ENCODE data around the gene SHE. TPM values are rescaled to one million over a fixed set of nuclear protein-coding genes. Genes with fewer than 3 reads are reported as not detected.

The SHE gene
- total RNA-seq, result 10 to 100 TPM in 1 of 4 donors, 1 to 10 TPM in 3; 5.2 to 10.2 (median 7.8) TPM
- polyA plus RNA-seq, result 1 to 10 TPM; 1.6 to 5.7 (median 3.0) TPM

- Histone ChIP-seq H3K4me3 (peak within 1 kb of the TSS; percentile 28 to 52 (median 46)), H3K9me3 (peaks cover 0 to 4% (median 0%) of the 10 kb centered on the region in 4 donors), H3K27me3 (peaks cover 32 to 77% (median 42%) of the 10 kb centered on the region in 3 donors), H3K4me1 (peaks cover 0 to 21% (median 16%) of the 10 kb centered on the region in 4 donors), H3K27ac (peak within 1 kb of the TSS; percentile 40 to 72 (median 53)), H3K36me3 (no peaks in the 10 kb centered on the region)
- DNase-seq, result no peak
- TF ChIP-seq POLR2AphosphoS5 (IDR thresholded peaks at IDR 0.05) (peak in 1 of 4 donors; percentile 25), POLR2A (IDR thresholded peaks at IDR 0.05) (no peak)
- intact Hi-C loops (cut with DNase I), result no loop called here
- WGBS, 2 donors, result 2 to 5% methylated on average over 90 of the region's 90 CpGs
Measured at GRCh38 chr1:154502066-154502743, at the start of gene SHE, which contains the start of gene TDRD10. Gene SHE (minus strand): TSS chr1:154502412. CDS start chr1:154502026, 386 bp downstream. Gene TDRD10 (plus strand): TSS chr1:154502219. CDS start chr1:154506904, 4,685 bp downstream.

DNA sequence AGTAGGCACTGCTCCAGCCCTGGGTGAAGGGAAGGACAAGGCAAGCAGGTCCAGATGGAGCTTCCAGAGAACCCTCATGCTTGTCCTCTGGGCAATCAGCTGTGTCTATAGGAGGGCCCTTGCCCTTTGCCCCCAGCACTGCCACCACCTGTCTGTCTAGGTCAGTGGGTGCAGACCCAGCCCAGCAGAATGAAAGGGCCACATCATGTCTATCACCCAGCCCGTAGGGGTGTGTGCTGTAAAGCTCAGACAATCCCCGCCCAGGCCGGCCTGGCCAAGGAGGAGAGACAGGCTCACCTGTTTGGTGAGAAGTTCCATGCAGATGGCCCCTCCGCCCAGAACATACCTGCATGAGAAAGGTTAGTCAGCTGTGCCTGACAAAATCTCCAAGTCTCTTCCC, 49.3 kb upstream of the SHE start:
- no peak overlapping the region for H3K4me3 ChIP-seq
- H3K36me3 ChIP-seq, result peaks cover 30 to 76% (median 65%) of the 10 kb centered on the region in 4 donors
- H3K27ac ChIP-seq, result no peak overlapping the region
- no peaks in the 10 kb centered on the region for H3K27me3 ChIP-seq
- H3K4me1 ChIP-seq, result peaks cover 0 to 41% (median 30%) of the 10 kb centered on the region in 4 donors
- TF ChIP-seq POLR2AphosphoS5 (IDR thresholded peaks at IDR 0.05) (no peak), EP300 (IDR thresholded peaks at IDR 0.05) (no peak), POLR2A (IDR thresholded peaks at IDR 0.05) (no peak), CTCF (IDR thresholded peaks at IDR 0.05) (no peak)
- DNase-seq, result no peak
- H3K9me3 ChIP-seq, result no peaks in the 10 kb centered on the region
- intact Hi-C loops (cut with DNase I), result loop anchor here (10.0 kb wide), 1 partner anchor 503 kb away; the partner anchor contains the start of gene ADAM15
- WGBS, 2 donors, result 48 to 73% methylated on average over 4 of the region's 4 CpGs

DNA sequence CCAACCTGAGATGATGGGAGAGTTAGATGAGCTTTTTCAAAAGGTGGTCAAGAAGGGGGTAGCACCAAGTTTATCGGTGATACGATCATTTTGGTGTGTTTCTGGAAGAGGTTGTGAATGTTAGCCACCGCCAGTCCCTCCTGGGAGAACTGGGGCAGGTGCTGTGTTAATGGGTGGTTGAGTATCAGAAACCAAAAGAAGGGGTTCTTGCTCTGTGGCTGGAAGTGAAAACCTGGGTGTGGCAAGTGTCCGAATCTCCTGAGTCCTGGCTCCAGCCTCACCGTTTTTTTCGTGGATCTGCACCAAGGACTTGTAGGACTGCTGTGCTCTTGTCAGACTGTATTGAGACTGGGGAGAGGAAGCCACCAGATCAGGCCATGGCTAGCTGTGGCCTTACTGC, 48.4 kb upstream of the SHE start:
- TF ChIP-seq EP300 (IDR thresholded peaks at IDR 0.05) (no peak), POLR2AphosphoS5 (IDR thresholded peaks at IDR 0.05) (no peak), CTCF (IDR thresholded peaks at IDR 0.05) (no peak)
- WGBS, 2 donors, result 71 to 81% methylated on average over 6 of the region's 6 CpGs
- H3K36me3 ChIP-seq, result peaks cover 30 to 72% (median 63%) of the 10 kb centered on the region in 4 donors

GRCh38 chr1:154550070-154550469, 47.9 kb upstream of the SHE start:
- H3K27me3 ChIP-seq, result no peaks in the 10 kb centered on the region
- no peak for DNase-seq
- no peak overlapping the region for H3K27ac ChIP-seq
- H3K4me1 ChIP-seq, result peaks cover 0 to 31% (median 22%) of the 10 kb centered on the region in 4 donors
- no peaks in the 10 kb centered on the region for H3K9me3 ChIP-seq
- intact Hi-C loops (cut with DNase I), result loop anchor here (10.0 kb wide), 1 partner anchor 505 kb away; the partner anchor contains the start of gene ADAM15
- TF ChIP-seq CTCF (IDR thresholded peaks at IDR 0.05) (no peak), POLR2A (IDR thresholded peaks at IDR 0.05) (no peak), POLR2AphosphoS5 (IDR thresholded peaks at IDR 0.05) (no peak), EP300 (IDR thresholded peaks at IDR 0.05) (no peak)
- WGBS, 2 donors, result 61 to 75% methylated on average over 5 of the region's 5 CpGs
- H3K4me3 ChIP-seq, result no peak overlapping the region
- H3K36me3 ChIP-seq, result peaks cover 30 to 66% (median 57%) of the 10 kb centered on the region in 4 donors

More for the DNA sequence above, 48.4 kb upstream of the SHE start:
- intact Hi-C loops (cut with DNase I), result loop anchor here (10.0 kb wide), 1 partner anchor 504 kb away; the partner anchor contains the start of gene ADAM15
- Histone ChIP-seq H3K4me1 (peaks cover 0 to 33% (median 22%) of the 10 kb centered on the region in 4 donors), H3K4me3 (no peak overlapping the region), H3K27ac (no peak overlapping the region), H3K27me3 (no peaks in the 10 kb centered on the region), H3K9me3 (no peaks in the 10 kb centered on the region)
- DNase-seq, result no peak

DNA sequence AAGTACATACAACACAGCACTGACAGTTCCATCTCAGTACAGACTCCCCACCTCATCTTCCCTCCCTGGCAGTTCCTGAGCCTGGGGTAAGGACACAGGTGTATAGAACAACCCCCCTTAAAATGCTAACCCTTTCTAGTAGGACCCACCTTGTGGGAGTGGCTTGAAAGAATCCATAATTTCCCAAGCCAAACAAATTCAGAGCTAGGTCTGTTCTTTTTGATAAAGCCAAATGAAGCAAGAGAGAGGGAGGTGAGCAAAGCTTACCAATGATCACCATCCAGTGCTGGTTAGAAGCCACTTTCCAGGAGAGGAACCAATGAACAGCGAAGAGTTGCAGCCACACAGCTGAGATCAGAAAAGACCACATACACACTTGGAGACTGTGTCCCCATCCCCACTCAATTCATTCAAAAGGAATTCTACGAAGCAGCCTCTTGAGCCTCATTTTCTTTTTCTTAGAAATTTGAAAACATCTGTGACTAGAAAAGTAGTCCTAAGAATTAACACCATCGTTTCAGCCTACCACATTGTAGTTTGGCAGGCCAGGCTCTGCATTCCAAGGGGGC, 47.1 kb upstream of the SHE start:
- DNase-seq, result no peak
- Histone ChIP-seq H3K27me3 (no peaks in the 10 kb centered on the region), H3K36me3 (peaks cover 30 to 58% (median 49%) of the 10 kb centered on the region in 4 donors), H3K4me1 (peaks cover 0 to 31% (median 21%) of the 10 kb centered on the region in 4 donors), H3K9me3 (no peaks in the 10 kb centered on the region), H3K4me3 (no peak overlapping the region), H3K27ac (no peak overlapping the region)
- intact Hi-C loops (cut with DNase I), result loop anchor here (2.0 to 5.0 kb wide), 2 partner anchors 70 to 152 kb away; no protein-coding TSS in a partner anchor
- 77 to 88% methylated on average over 3 of the region's 3 CpGs for WGBS, 2 donors
- no peak for TF ChIP-seq POLR2AphosphoS5 (IDR thresholded peaks at IDR 0.05)
- TF ChIP-seq CTCF (IDR thresholded peaks at IDR 0.05), result no peak
- no peak for TF ChIP-seq EP300 (IDR thresholded peaks at IDR 0.05)
- TF ChIP-seq POLR2A (IDR thresholded peaks at IDR 0.05), result no peak

All from sigmoid colon (tissue), 7 donors.